HepG2 (cell line): ENCODE measurements around the gene GPR158. TPM values are rescaled to one million over a fixed set of nuclear protein-coding genes. Genes with fewer than 3 reads are reported as not detected.

Source experiments
- ATAC-seq: fragments of 200-7000 bp; cut with Tn5 transposase; 3 replicates; pipeline ENCODE4 v1.9.1; 2020; ENCODE audit warnings: mild to moderate bottlenecking, moderate library complexity
- BruUV-seq: library from RNA; stranded (reverse); fragments of 400-500 nt; replicated peaks from 2 replicates; lab custom pipeline; 2021; lab: Mats Ljungman, UMichigan
- CTCF ChIA-PET: fragments of 300-600 bp; formaldehyde crosslinking; extraction: SDS; loops from one replicate; lab custom pipeline; 2021; ENCODE audit warnings: low total read pairs, inconsistent platforms, low intra/inter-chr PET ratio; lab: Yijun Ruan, JAX
- POLR2A ChIA-PET: fragments of 350-600 bp; sonication (Branson Sonifier 250); formaldehyde crosslinking; loops from one replicate; lab custom pipeline; 2020; ENCODE audit warnings: antibody characterized with exemption, inconsistent platforms; lab: Yijun Ruan, JAX
- DNase-seq: peaks from one replicate; pipeline ENCODE4 v3.0.0-alpha.2; 2015; ENCODE audit warnings: low spot score
- FAIRE-seq: peaks from 3 replicates; lab custom pipeline; 2011; peaks lifted over from hg19 to GRCh38; lab: Jason Lieb, UNC
- H2AFZ ChIP-seq: one replicate; pipeline ENCODE4 v1.6.1; 2011; ENCODE audit warnings: low read length, inconsistent platforms
- H3K27ac ChIP-seq: fragments of 300-600 bp; 3 replicates; pipeline ENCODE4 v1.8.0; 2011; ENCODE audit warnings: mixed run types, mild to moderate bottlenecking, mixed read lengths, low read length, inconsistent platforms; ENCODE audit not compliant: insufficient read depth; ENCODE audit errors: extremely low read length
- H3K27me3 ChIP-seq, 2 experiments: fragments of 200-600 bp in 1 of 2; 2 replicates in 1 of 2; 3 replicates in 1 of 2; pipeline versions ENCODE4 v1.6.0 to v1.8.0; 2011; ENCODE audit warnings: low read length in 2 of 2, mild to moderate bottlenecking in 2 of 2, moderate library complexity in 2 of 2, inconsistent platforms in 1 of 2; ENCODE audit not compliant: insufficient read depth in 2 of 2, control insufficient read depth in 1 of 2
- H3K36me3 ChIP-seq, 2 experiments: fragments of 200-600 bp in 1 of 2; replicated peaks in 1 of 2; 2 replicates in 1 of 2; 3 replicates in 1 of 2; pipeline versions ENCODE4 v1.5.1 to v1.8.0; 2011; ENCODE audit warnings: low read length in 2 of 2, inconsistent platforms in 1 of 2; ENCODE audit not compliant: insufficient read depth in 2 of 2, control insufficient read depth in 1 of 2
- H3K4me1 ChIP-seq: 2 replicates; pipeline ENCODE4 v1.5.1; 2012; ENCODE audit warnings: low read length, inconsistent platforms; ENCODE audit not compliant: insufficient read depth
- H3K4me2 ChIP-seq: 2 replicates; pipeline ENCODE4 v1.6.0; 2011; ENCODE audit warnings: low read depth, low read length, inconsistent platforms
- H3K4me3 ChIP-seq, 3 experiments: fragments of 200-600 bp in 1 of 3; sonication (generic), shearing (Covaris generic) in 1 of 3; replicated peaks in 1 of 3; 2 replicates each; pipeline ENCODE4 v1.5.1; 2011 to 2016; ENCODE audit warnings: low read length in 3 of 3, inconsistent platforms in 2 of 3, low read depth in 2 of 3, mild to moderate bottlenecking in 2 of 3, control low read depth in 1 of 3, mixed read lengths in 1 of 3; ENCODE audit not compliant: insufficient read depth in 1 of 3
- H3K79me2 ChIP-seq: one replicate; pipeline ENCODE4 v1.6.1; 2011; ENCODE audit warnings: low read length, inconsistent platforms; ENCODE audit not compliant: insufficient read depth
- H3K9ac ChIP-seq: 2 replicates; pipeline ENCODE4 v1.6.0; 2011; ENCODE audit warnings: mild to moderate bottlenecking, low read depth, low read length, inconsistent platforms; ENCODE audit not compliant: insufficient read depth
- H3K9me3 ChIP-seq: 2 replicates; pipeline ENCODE4 v1.5.1; 2012; ENCODE audit warnings: mild to moderate bottlenecking, low read length
- H4K20me1 ChIP-seq: 2 replicates; pipeline ENCODE4 v1.6.0; 2011; ENCODE audit warnings: inconsistent platforms, mild to moderate bottlenecking, low read length, moderate library complexity; ENCODE audit not compliant: insufficient read depth
- ATF5 ChIP-seq: sonication (generic); formaldehyde crosslinking; IDR thresholded peaks from 2 replicates; pipeline ENCODE4 v1.4.0; 2020; ENCODE audit warnings: mild to moderate bottlenecking, low read depth, missing genetic modification reagents
- ATM ChIP-seq: fragments of 450-650 bp; IDR thresholded peaks from 2 replicates; pipeline ENCODE4 v1.7.1; 2017; ENCODE audit warnings: mild to moderate bottlenecking, borderline replicate concordance
- CBX5 ChIP-seq: sonication (generic); formaldehyde crosslinking; IDR thresholded peaks from 2 replicates; pipeline ENCODE4 v1.4.0; 2020; ENCODE audit warnings: missing genetic modification reagents, borderline replicate concordance
- CREB1 ChIP-seq, 2 experiments: fragments of 450-650 bp in 1 of 2; IDR thresholded peaks; 2 replicates each; pipeline ENCODE4 v1.6.1; 2016 to 2017; ENCODE audit warnings: control low read depth in 1 of 2, mild to moderate bottlenecking in 1 of 2, missing compliant biosample characterization in 1 of 2, missing genetic modification characterization in 1 of 2
- FOXP1 ChIP-seq, 2 experiments: fragments of 450-650 bp in 1 of 2; IDR thresholded peaks; 2 replicates each; pipeline ENCODE4 v1.6.1; 2017 to 2018; ENCODE audit warnings: antibody characterized with exemption in 1 of 2
- HNF1A ChIP-seq, 2 experiments: sonication (generic) in 1 of 2; formaldehyde crosslinking in 1 of 2; IDR thresholded peaks; 2 replicates each; pipeline versions ENCODE4 v1.4.0 to v1.6.1; 2016 to 2020; ENCODE audit warnings: borderline replicate concordance in 1 of 2, low read depth in 1 of 2, mild to moderate bottlenecking in 1 of 2, missing genetic modification reagents in 1 of 2
- NFYC ChIP-seq: IDR thresholded peaks from 2 replicates; pipeline ENCODE4 v1.6.1; 2016; ENCODE audit warnings: missing genetic modification reagents, missing compliant biosample characterization
- WGBS: methylation state at CpG from one replicate; pipeline ENCODE4 v1.1.6; 2017; ENCODE audit warnings: low lambda C conversion rate; 5-methylcytosine and 5-hydroxymethylcytosine counted together
- in situ Hi-C: cut with HindIII; loops from 2 replicates; pipeline ENCODE4 v1.10.0; 2017; ENCODE audit warnings: low pct_unique_long_range_greater_than_20kb; ENCODE audit not compliant: extremely low pct_ligation_motif_present
- intact Hi-C: fragments of 100-400 bp; cut with micrococcal nuclease; formaldehyde crosslinking; loops from one replicate; pipeline ENCODE4 v1.10.0; 2022; ENCODE audit not compliant: unreplicated experiment
- polyA plus RNA-seq, 8 experiments: library from polyadenylated mRNA; depleted of rRNA in 3 of 8; stranded (reverse) in 7 of 8; unstranded in 1 of 8; fragments of >200 nt; fragmentation: Illumina TruSeq in 4 of 8; extraction: Trizol in 4 of 8; gene quantifications; 2 replicates each; pipeline versions ENCODE4 v1.2.1 to v1.2.3, GENCODE V29; 2011 to 2016; ENCODE audit warnings: low read depth in 4 of 8, missing spikeins in 1 of 8, mixed read lengths in 1 of 8; ENCODE audit not compliant: insufficient read depth in 1 of 8
- total RNA-seq, 5 experiments: library from RNA; depleted of rRNA; stranded (reverse); fragments of >200 nt; fragmentation: Illumina TruSeq; extraction: Trizol; gene quantifications; 2 replicates each; pipeline ENCODE4 v1.2.3, GENCODE V29; 2016; ENCODE audit warnings: low read depth in 1 of 5

Gene GPR158
- total and polyA plus RNA-seq, 2 of the 13 experiments (the other 11 are each of a cell fraction or from before 2014, with no cell fraction given), result not detected

GRCh38 chr10:25257646-25258045 lies 82.8 kb downstream of the GPR158 start:
- H3K36me3 ChIP-seq, result no peaks in the 10 kb centered on the region
- no peak overlapping the region for H3K27ac ChIP-seq
- H3K4me3 ChIP-seq, result no peak overlapping the region
- H3K9me3 ChIP-seq, result no peaks in the 10 kb centered on the region
- DNase-seq (no peak), ATAC-seq (no peak), FAIRE-seq (no peak)
- H3K9ac ChIP-seq, result no peak overlapping the region
- POLR2A ChIA-PET, result no interaction called here
- H4K20me1 ChIP-seq, result no peaks in the 10 kb centered on the region
- TF ChIP-seq ATF5, result no peak
- TF ChIP-seq CBX5, result no peak
- no peak for TF ChIP-seq HNF1A (IDR thresholded peaks at IDR 0.05; ENCODE audit: low read depth)
- TF ChIP-seq HNF1A (CRISPR knock-in tag; IDR thresholded peaks at IDR 0.05; ENCODE audit: borderline replicate concordance), result no peak
- TF ChIP-seq ATM, result no peak
- no peak for TF ChIP-seq CREB1 (IDR thresholded peaks at IDR 0.05)
- no peak for TF ChIP-seq CREB1 (CRISPR knock-in tag; IDR thresholded peaks at IDR 0.05)
- TF ChIP-seq FOXP1 (IDR thresholded peaks at IDR 0.05), result no peak
- no peak for TF ChIP-seq FOXP1 (CRISPR knock-in tag; IDR thresholded peaks at IDR 0.05)
- TF ChIP-seq NFYC (CRISPR knock-in tag), result no peak
- CTCF ChIA-PET, result no interaction called here
- no peak overlapping the region for H2AFZ ChIP-seq
- H3K4me1 ChIP-seq, result peaks cover 10% of the 10 kb centered on the region
- H3K79me2 ChIP-seq, result no peaks in the 10 kb centered on the region
- intact Hi-C loops, result no loop called here
- 22% methylated on average over 5 of the region's 5 CpGs for WGBS
- BruUV-seq, result no TSS peak
- H3K4me2 ChIP-seq, result no peak overlapping the region
- H3K27me3 ChIP-seq, result no peaks in the 10 kb centered on the region
- in situ Hi-C loops, result no loop called here
